Measurements from ENCODE around the gene SYT7. TPM values are rescaled to one million over a fixed set of nuclear protein-coding genes. Genes with fewer than 3 reads are reported as not detected.

SYT7 gene
- total and polyA plus RNA-seq, 2 of the 8 experiments (the other 6 are each of a cell fraction or from before 2014, with no cell fraction given) = 9.6 to 10.5 TPM

GRCh38 chr11:61617515-61617914, 36.6 kb upstream of the SYT7 start:
- no peak overlapping the region for H3K27ac ChIP-seq (ENCODE audit: low read depth, low read length)
- H3K9ac ChIP-seq (replicated peaks in 1 of 4; ENCODE audit: extremely low read depth in 1 of 4, low read depth in 3 of 4, low read length in 3 of 4) = no peak overlapping the region
- no peak overlapping the region for H4K91ac ChIP-seq (replicated peaks; ENCODE audit: insufficient read length, low read length)
- no peak overlapping the region for H2AFZ ChIP-seq (ENCODE audit: low read length)
- no peak overlapping the region for H2BK15ac ChIP-seq (ENCODE audit: low read length)
- H3K56ac ChIP-seq (replicated peaks; ENCODE audit: insufficient read length, low read depth, low read length) = no peak overlapping the region
- H3K14ac ChIP-seq (ENCODE audit: insufficient read length) = no peak overlapping the region
- H3K79me1 ChIP-seq (ENCODE audit: low read depth, low read length) = no peaks in the 10 kb centered on the region
- H3K9me3 ChIP-seq (ENCODE audit: insufficient read depth in 2 of 2, low read depth in 1 of 2, low read length in 1 of 2) = no peaks in the 10 kb centered on the region
- H3K27me3 ChIP-seq (replicated peaks in 1 of 4; ENCODE audit: control insufficient read depth in 3 of 4, extremely low read depth in 1 of 4, insufficient read depth in 3 of 4, low read length in 3 of 4) = no peaks in the 10 kb centered on the region
- peaks cover 2% of the 10 kb centered on the region; the same call in 1 of the 2 replicates for H3K23me2 ChIP-seq (ENCODE audit: low read depth, low read length)
- no peaks in the 10 kb centered on the region for H3K36me3 ChIP-seq (ENCODE audit: control insufficient read depth in 2 of 4, insufficient read depth in 4 of 4, low read length in 3 of 4)
- no peak overlapping the region for H4K8ac ChIP-seq (ENCODE audit: extremely low read depth, insufficient read depth, low read length)
- no peak overlapping the region for H3K4me3 ChIP-seq (ENCODE audit: extremely low read depth in 1 of 4, insufficient read depth in 2 of 4, low read depth in 3 of 4, low read length in 4 of 4)
- no peak overlapping the region for H3K4ac ChIP-seq (replicated peaks; ENCODE audit: insufficient read length, low read depth, low read length)
- no peak overlapping the region for H4K5ac ChIP-seq (ENCODE audit: insufficient read length, low read depth, low read length)
- no peak overlapping the region for H3K23ac ChIP-seq (ENCODE audit: insufficient read length)
- no peak overlapping the region for H2BK20ac ChIP-seq (ENCODE audit: low read length)
- DNase-seq (ENCODE audit: low read depth in 1 of 2, low spot score in 2 of 2) (no peak), FAIRE-seq (no peak)
- no peaks in the 10 kb centered on the region for H4K20me1 ChIP-seq (replicated peaks in 1 of 2; ENCODE audit: control insufficient read depth in 1 of 2, insufficient read depth in 2 of 2, low read length in 2 of 2)
- H3K79me2 ChIP-seq (ENCODE audit: control insufficient read depth in 1 of 2, insufficient read depth in 2 of 2, low read length in 2 of 2) = no peaks in the 10 kb centered on the region
- H2BK12ac ChIP-seq (ENCODE audit: low read depth, low read length) = no peak overlapping the region
- no peak overlapping the region for H3K4me2 ChIP-seq (ENCODE audit: insufficient read depth in 1 of 2, low read depth in 2 of 2, low read length in 2 of 2)
- no peak overlapping the region for H2AK5ac ChIP-seq (ENCODE audit: low read depth, low read length)
- no peak overlapping the region for H2BK120ac ChIP-seq (replicated peaks; ENCODE audit: low read depth, low read length)
- 94% methylated on average over 4 of the region's 4 CpGs; no CpG with 5 or more reads in 1 of the 2 experiments for WGBS, 2 experiments (ENCODE audit: extremely low coverage in 1 of 2, insufficient coverage in 1 of 2, insufficient read length in 1 of 2, insufficient replicate concordance in 2 of 2, low coverage in 1 of 2, low lambda C conversion rate in 2 of 2, missing lambda C conversion rate in 1 of 2)
- no peak overlapping the region for H2BK5ac ChIP-seq (ENCODE audit: low read depth, low read length)
- TF ChIP-seq BCL11A (IDR thresholded peaks at IDR 0.05; ENCODE audit: low read depth in 2 of 2, low read length in 2 of 2) (no peak), CTCF (IDR thresholded peaks at IDR 0.05; ENCODE audit: control extremely low read depth in 1 of 3, insufficient read depth in 1 of 3, low read depth in 1 of 3, low read length in 3 of 3) (peak in 1 of 3 experiments; percentile 21; a peak in 1 of 4 replicates)
- no peak overlapping the region for H3K18ac ChIP-seq (ENCODE audit: extremely low read depth, low read length)
- ChIA-PET CTCF (ENCODE audit: partially characterized antibody) (interaction anchor here (1.3 to 21.9 kb wide), 6 partner anchors 9 to 101 kb away, joined by 3 to 335 read pairs (median 8); partner anchors contain the start of gene SYT7), POLR2A (ENCODE audit: partially characterized antibody) (no interaction called here)
- peaks cover 0 to 7% (median 4%) of the 10 kb centered on the region in 4 experiments; a peak in 3 of 7 replicates for H3K4me1 ChIP-seq (replicated peaks in 1 of 4; ENCODE audit: control insufficient read depth in 3 of 4, insufficient read depth in 4 of 4, low read length in 3 of 4)

All from H1 (cell line).